ENCODE results near the gene HTT. TPM values are rescaled to one million over a fixed set of nuclear protein-coding genes. Genes with fewer than 3 reads are reported as not detected.
A peak's percentile ranks its signal among the peaks of the same experiment; 100 is the strongest.

HTT gene
- polyA plus RNA-seq, 2 of the 4 experiments (the other 2 are of a cell fraction) = 14.5 to 16.9 TPM

- ChIA-PET POLR2A (no interaction called here), CTCF (interaction anchor here (0.9 to 4.6 kb wide), 12 partner anchors 9 to 287 kb away, joined by 3 to 27 read pairs (median 3); no protein-coding TSS in a partner anchor)
- Histone ChIP-seq H3K27ac (no peak overlapping the region), H3K4me1 (no peaks in the 10 kb centered on the region), H3K4me3 (no peak overlapping the region), H3K4me2 (no peak overlapping the region), H3K9me3 (no peaks in the 10 kb centered on the region)
- FAIRE-seq = no peak
- 61% methylated on average over 6 of the region's 6 CpGs for WGBS (ENCODE audit: missing lambda C conversion rate)
- no peak for ATAC-seq
- TF ChIP-seq RAD21 (conservative IDR thresholded peaks at IDR 0.05 in 1 of 2, IDR thresholded peaks at IDR 0.05 in 1 of 2) = peak in 1 of 2 experiments; percentile 26; a peak in 3 of 5 replicates
- peak; percentile 46; the same call in 1 of the 2 replicates for TF ChIP-seq GATA3 (IDR thresholded peaks at IDR 0.05; ENCODE audit: borderline replicate concordance)
- no peak for TF ChIP-seq CBX8 (IDR thresholded peaks at IDR 0.05)
- TF ChIP-seq POLR2A (IDR thresholded peaks at IDR 0.05; ENCODE audit: low read length) = no peak
- peak; percentile 44 for TF ChIP-seq CTCF (IDR thresholded peaks at IDR 0.05)
- no peak for DNase-seq (ENCODE audit: low read depth in 1 of 2, low spot score in 1 of 2)
These were observed 119.2 kb downstream of the HTT start for GRCh38 chr4:3193531-3194203.

DNA sequence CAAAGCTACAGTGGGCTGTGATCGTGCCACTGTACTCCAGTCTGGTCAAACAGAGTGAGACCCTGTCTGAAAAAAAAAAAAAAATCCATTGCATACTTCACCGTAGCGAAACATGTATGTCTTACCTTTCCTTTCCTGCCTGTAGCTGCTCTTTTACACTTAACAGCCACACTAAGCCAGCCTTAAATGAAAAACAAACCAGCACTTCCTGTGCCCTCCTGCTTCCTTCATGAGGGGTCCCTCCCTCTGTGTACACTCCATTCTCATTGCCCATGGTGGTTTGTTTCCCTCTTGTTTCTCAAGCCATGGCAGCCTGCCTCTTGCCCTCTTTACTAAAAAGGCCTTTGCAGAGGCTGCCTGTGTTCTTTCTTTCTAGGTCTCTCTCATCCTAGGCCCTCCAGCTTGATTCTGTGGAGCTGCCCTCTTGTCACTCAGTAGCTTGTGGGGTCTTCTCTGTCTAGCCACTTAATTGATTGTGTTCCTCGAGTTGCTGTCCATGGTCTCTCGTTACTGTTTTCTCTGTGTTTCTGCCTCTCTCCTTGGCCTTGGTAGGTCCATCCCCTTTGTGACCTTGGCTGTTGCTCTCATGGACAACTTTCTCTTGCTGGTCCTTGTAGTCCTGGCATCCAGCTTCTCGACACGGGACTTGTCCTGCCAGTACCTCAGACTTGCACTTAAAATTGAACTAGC, 122.3 kb downstream of the HTT start:
- Histone ChIP-seq H3K4me3 (no peak overlapping the region), H3K27ac (no peak overlapping the region), H3K9me3 (no peaks in the 10 kb centered on the region), H3K4me1 (no peaks in the 10 kb centered on the region), H3K4me2 (no peak overlapping the region)
- FAIRE-seq = no peak
- ChIA-PET CTCF (no interaction called here), POLR2A (no interaction called here)
- 91% methylated on average over 7 of the region's 7 CpGs for WGBS (ENCODE audit: missing lambda C conversion rate)
- DNase-seq (ENCODE audit: low read depth in 1 of 2, low spot score in 1 of 2) = no peak
- TF ChIP-seq EHF (CRISPR knock-in tag; IDR thresholded peaks at IDR 0.05) (no peak), POLR2A (IDR thresholded peaks at IDR 0.05; ENCODE audit: low read length) (no peak), TP53 (CRISPR knock-in tag; IDR thresholded peaks at IDR 0.05) (no peak), NFE2L2 (conservative IDR thresholded peaks at IDR 0.05; ENCODE audit: low read length) (no peak), MAZ (IDR thresholded peaks at IDR 0.05; ENCODE audit: borderline replicate concordance, low read depth, low read length) (no peak), HEYL (CRISPR knock-in tag; IDR thresholded peaks at IDR 0.05) (no peak), BHLHE40 (IDR thresholded peaks at IDR 0.05; ENCODE audit: low read depth, low read length) (no peak), SREBF2 (IDR thresholded peaks at IDR 0.05) (no peak), PHF8 (IDR thresholded peaks at IDR 0.05; ENCODE audit: borderline replicate concordance, low read depth) (no peak)
- TF ChIP-seq, protein P1, sequence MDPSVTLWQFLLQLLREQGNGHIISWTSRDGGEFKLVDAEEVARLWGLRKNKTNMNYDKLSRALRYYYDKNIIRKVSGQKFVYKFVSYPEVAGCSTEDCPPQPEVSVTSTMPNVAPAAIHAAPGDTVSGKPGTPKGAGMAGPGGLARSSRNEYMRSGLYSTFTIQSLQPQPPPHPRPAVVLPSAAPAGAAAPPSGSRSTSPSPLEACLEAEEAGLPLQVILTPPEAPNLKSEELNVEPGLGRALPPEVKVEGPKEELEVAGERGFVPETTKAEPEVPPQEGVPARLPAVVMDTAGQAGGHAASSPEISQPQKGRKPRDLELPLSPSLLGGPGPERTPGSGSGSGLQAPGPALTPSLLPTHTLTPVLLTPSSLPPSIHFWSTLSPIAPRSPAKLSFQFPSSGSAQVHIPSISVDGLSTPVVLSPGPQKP (IDR thresholded peaks at IDR 0.05; ENCODE audit: low read depth, low read length) = no peak
- TF ChIP-seq, protein P2, sequence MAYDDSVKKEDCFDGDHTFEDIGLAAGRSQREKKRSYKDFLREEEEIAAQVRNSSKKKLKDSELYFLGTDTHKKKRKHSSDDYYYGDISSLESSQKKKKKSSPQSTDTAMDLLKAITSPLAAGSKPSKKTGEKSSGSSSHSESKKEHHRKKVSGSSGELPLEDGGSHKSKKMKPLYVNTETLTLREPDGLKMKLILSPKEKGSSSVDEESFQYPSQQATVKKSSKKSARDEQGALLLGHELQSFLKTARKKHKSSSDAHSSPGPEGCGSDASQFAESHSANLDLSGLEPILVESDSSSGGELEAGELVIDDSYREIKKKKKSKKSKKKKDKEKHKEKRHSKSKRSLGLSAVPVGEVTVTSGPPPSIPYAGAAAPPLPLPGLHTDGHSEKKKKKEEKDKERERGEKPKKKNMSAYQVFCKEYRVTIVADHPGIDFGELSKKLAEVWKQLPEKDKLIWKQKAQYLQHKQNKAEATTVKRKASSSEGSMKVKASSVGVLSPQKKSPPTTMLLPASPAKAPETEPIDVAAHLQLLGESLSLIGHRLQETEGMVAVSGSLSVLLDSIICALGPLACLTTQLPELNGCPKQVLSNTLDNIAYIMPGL (CRISPR knock-in tag; IDR thresholded peaks at IDR 0.05; ENCODE audit: borderline replicate concordance) = no peak
- no peak for ATAC-seq

- ATAC-seq (no peak), DNase-seq (ENCODE audit: low read depth in 1 of 2, low spot score in 1 of 2) (no peak), FAIRE-seq (no peak)
- Histone ChIP-seq H3K9me3 (no peaks in the 10 kb centered on the region), H3K4me1 (no peaks in the 10 kb centered on the region), H3K4me3 (no peak overlapping the region), H3K27ac (no peak overlapping the region), H3K4me2 (no peak overlapping the region)
- whole genome bisulfite sequencing (ENCODE audit: missing lambda C conversion rate) = 91% methylated on average over 9 of the region's 9 CpGs
- no peak for TF ChIP-seq POLR2A (IDR thresholded peaks at IDR 0.05; ENCODE audit: low read length)
- TF ChIP-seq EHF (CRISPR knock-in tag; IDR thresholded peaks at IDR 0.05) = no peak
- no peak for TF ChIP-seq JUN (IDR thresholded peaks at IDR 0.05)
- TF ChIP-seq FOSB (CRISPR knock-in tag; IDR thresholded peaks at IDR 0.05) = no peak
- TF ChIP-seq, protein P3, sequence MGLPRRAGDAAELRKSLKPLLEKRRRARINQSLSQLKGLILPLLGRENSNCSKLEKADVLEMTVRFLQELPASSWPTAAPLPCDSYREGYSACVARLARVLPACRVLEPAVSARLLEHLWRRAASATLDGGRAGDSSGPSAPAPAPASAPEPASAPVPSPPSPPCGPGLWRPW (IDR thresholded peaks at IDR 0.05) = no peak
- no peak for TF ChIP-seq ZC3H11A (IDR thresholded peaks at IDR 0.05)
- TF ChIP-seq RARB (CRISPR knock-in tag; IDR thresholded peaks at IDR 0.05) = no peak
- TF ChIP-seq, protein P4, sequence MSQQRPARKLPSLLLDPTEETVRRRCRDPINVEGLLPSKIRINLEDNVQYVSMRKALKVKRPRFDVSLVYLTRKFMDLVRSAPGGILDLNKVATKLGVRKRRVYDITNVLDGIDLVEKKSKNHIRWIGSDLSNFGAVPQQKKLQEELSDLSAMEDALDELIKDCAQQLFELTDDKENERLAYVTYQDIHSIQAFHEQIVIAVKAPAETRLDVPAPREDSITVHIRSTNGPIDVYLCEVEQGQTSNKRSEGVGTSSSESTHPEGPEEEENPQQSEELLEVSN (IDR thresholded peaks at IDR 0.05; ENCODE audit: borderline replicate concordance, low read depth) = no peak
- TF ChIP-seq FOSL2 (IDR thresholded peaks at IDR 0.05) = no peak
- TF ChIP-seq FOSL2 (CRISPR knock-in tag; IDR thresholded peaks at IDR 0.05) = no peak
- TF ChIP-seq RAD21 (conservative IDR thresholded peaks at IDR 0.05 in 1 of 2, IDR thresholded peaks at IDR 0.05 in 1 of 2) = no peak
- no peak for TF ChIP-seq ESRRA (IDR thresholded peaks at IDR 0.05; ENCODE audit: borderline replicate concordance, low read length)
- ChIA-PET CTCF (no interaction called here), POLR2A (no interaction called here)
These were observed 123.1 kb downstream of the HTT start for GRCh38 chr4:3197366-3198105.
